ENCODE data around the gene HS3ST5. TPM values are rescaled to one million over a fixed set of nuclear protein-coding genes. Genes with fewer than 3 reads are reported as not detected.
A peak's percentile ranks its signal among the peaks of the same experiment; 100 is the strongest.
"Not testable (repeated sequence)": the region's sequence is repeated elsewhere in the genome, so short reads cannot be mapped to it uniquely, and the experiment has no call there.

Gene HS3ST5
- total RNA-seq, 1 donor from 2014 or later = under 0.01 TPM

- H3K36me3 ChIP-seq (ENCODE audit: control insufficient read depth in 3 of 3, insufficient read depth in 3 of 3, low read length in 3 of 3) = no peaks in the 10 kb centered on the region
- no peak overlapping the region for H3K9ac ChIP-seq (ENCODE audit: low read depth in 1 of 3, low read length in 3 of 3)
- H3K27me3 ChIP-seq (ENCODE audit: control insufficient read depth in 3 of 3, insufficient read depth in 3 of 3, low read length in 3 of 3) = no peaks in the 10 kb centered on the region
- H3K27ac ChIP-seq (ENCODE audit: low read depth, low read length) = no peak overlapping the region
- H3K4me1 ChIP-seq (ENCODE audit: control insufficient read depth in 3 of 3, insufficient read depth in 3 of 3, low read length in 3 of 3) = no peaks in the 10 kb centered on the region
- no peaks in the 10 kb centered on the region for H3K9me3 ChIP-seq (ENCODE audit: control insufficient read depth in 3 of 3, low read length in 3 of 3)
- no peak overlapping the region for H3K4me3 ChIP-seq (ENCODE audit: low read length in 3 of 3)
Observed at GRCh38 chr6:114258376-114258775, 84.4 kb downstream of the HS3ST5 start.

GRCh38 chr6:114253431-114253830, 89.4 kb downstream of the HS3ST5 start:
- Histone ChIP-seq H3K9ac (ENCODE audit: low read depth in 1 of 3, low read length in 3 of 3) (no peak overlapping the region), H3K4me1 (ENCODE audit: control insufficient read depth in 3 of 3, insufficient read depth in 3 of 3, low read length in 3 of 3) (no peaks in the 10 kb centered on the region), H3K4me3 (ENCODE audit: low read length in 3 of 3) (no peak overlapping the region), H3K27ac (ENCODE audit: low read depth, low read length) (no peak overlapping the region), H3K9me3 (ENCODE audit: control insufficient read depth in 3 of 3, low read length in 3 of 3) (no peaks in the 10 kb centered on the region), H3K27me3 (ENCODE audit: control insufficient read depth in 3 of 3, insufficient read depth in 3 of 3, low read length in 3 of 3) (no peaks in the 10 kb centered on the region), H3K36me3 (ENCODE audit: control insufficient read depth in 3 of 3, insufficient read depth in 3 of 3, low read length in 3 of 3) (no peaks in the 10 kb centered on the region)

GRCh38 chr6:114249522-114249921, 93.3 kb downstream of the HS3ST5 start:
- Histone ChIP-seq H3K4me1 (ENCODE audit: control insufficient read depth in 3 of 3, insufficient read depth in 3 of 3, low read length in 3 of 3) (no peaks in the 10 kb centered on the region), H3K9me3 (ENCODE audit: control insufficient read depth in 3 of 3, low read length in 3 of 3) (no peaks in the 10 kb centered on the region), H3K36me3 (ENCODE audit: control insufficient read depth in 3 of 3, insufficient read depth in 3 of 3, low read length in 3 of 3) (no peaks in the 10 kb centered on the region), H3K27ac (ENCODE audit: low read depth, low read length) (no peak overlapping the region), H3K4me3 (ENCODE audit: low read length in 3 of 3) (no peak overlapping the region), H3K27me3 (ENCODE audit: control insufficient read depth in 3 of 3, insufficient read depth in 3 of 3, low read length in 3 of 3) (no peaks in the 10 kb centered on the region), H3K9ac (ENCODE audit: low read depth in 1 of 3, low read length in 3 of 3) (no peak overlapping the region)

GRCh38 chr6:114247101-114247500, 95.7 kb downstream of the HS3ST5 start:
- no peaks in the 10 kb centered on the region for H3K9me3 ChIP-seq (ENCODE audit: control insufficient read depth in 3 of 3, low read length in 3 of 3)
- H3K27ac ChIP-seq (ENCODE audit: low read depth, low read length) = no peak overlapping the region
- H3K4me3 ChIP-seq (ENCODE audit: low read length in 3 of 3) = no peak overlapping the region
- no peaks in the 10 kb centered on the region for H3K36me3 ChIP-seq (ENCODE audit: control insufficient read depth in 3 of 3, insufficient read depth in 3 of 3, low read length in 3 of 3)
- H3K4me1 ChIP-seq (ENCODE audit: control insufficient read depth in 3 of 3, insufficient read depth in 3 of 3, low read length in 3 of 3) = no peaks in the 10 kb centered on the region
- H3K9ac ChIP-seq (ENCODE audit: low read depth in 1 of 3, low read length in 3 of 3) = no peak overlapping the region
- H3K27me3 ChIP-seq (ENCODE audit: control insufficient read depth in 3 of 3, insufficient read depth in 3 of 3, low read length in 3 of 3) = no peaks in the 10 kb centered on the region

DNA sequence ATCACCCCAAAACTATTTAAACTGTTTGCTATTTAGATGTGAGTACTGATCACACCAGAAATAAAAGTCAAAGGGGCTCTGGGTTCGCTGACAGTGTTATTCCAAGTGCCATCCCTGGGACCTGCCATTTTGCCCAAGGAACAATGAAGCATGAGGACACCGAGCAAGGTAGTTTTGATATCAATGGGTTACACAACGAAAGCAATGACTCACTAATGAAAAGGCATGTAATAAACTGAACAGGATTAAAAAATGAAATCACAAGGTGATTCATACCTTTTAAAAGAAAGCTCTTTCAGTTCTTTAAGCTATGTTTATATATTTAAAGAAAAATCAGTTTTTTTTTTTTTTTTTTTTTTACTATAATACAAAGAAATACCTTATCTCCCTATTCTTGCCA, 102.0 kb downstream of the HS3ST5 start:
- no peaks in the 10 kb centered on the region for H3K27me3 ChIP-seq (ENCODE audit: control insufficient read depth in 3 of 3, insufficient read depth in 3 of 3, low read length in 3 of 3)
- no peaks in the 10 kb centered on the region for H3K4me1 ChIP-seq (ENCODE audit: control insufficient read depth in 3 of 3, insufficient read depth in 3 of 3, low read length in 3 of 3)
- no peak overlapping the region for H3K4me3 ChIP-seq (ENCODE audit: low read length in 3 of 3)
- no peaks in the 10 kb centered on the region for H3K36me3 ChIP-seq (ENCODE audit: control insufficient read depth in 3 of 3, insufficient read depth in 3 of 3, low read length in 3 of 3)
- no peak overlapping the region for H3K9ac ChIP-seq (ENCODE audit: low read depth in 1 of 3, low read length in 3 of 3)
- H3K27ac ChIP-seq (ENCODE audit: low read depth, low read length) = no peak overlapping the region
- H3K9me3 ChIP-seq (ENCODE audit: control insufficient read depth in 3 of 3, low read length in 3 of 3) = no peaks in the 10 kb centered on the region

DNA sequence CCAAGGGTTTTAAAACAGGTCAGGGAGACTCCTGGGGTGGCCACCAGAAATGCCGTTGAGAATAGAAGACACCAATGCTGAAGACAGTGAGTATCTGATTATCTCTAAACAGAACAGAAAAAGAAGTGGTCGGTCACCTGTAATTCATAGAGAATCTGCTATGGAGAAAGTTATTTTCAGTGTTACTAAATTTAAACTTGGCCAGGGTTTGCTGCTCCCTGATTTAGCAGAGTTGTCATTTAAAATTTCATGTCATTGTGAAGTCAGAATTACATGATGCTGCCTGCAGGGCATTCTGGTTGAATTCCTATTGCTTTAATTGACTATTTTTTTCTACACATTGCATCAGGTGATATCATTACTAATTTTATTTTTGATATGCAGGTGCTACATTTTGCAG, 114.1 kb downstream of the HS3ST5 start:
- Histone ChIP-seq H3K27ac (ENCODE audit: low read depth, low read length) (peak overlapping the region; percentile 37), H3K4me3 (ENCODE audit: low read length in 3 of 3) (peak overlapping the region; percentile 15 to 72 (median 38)), H3K36me3 (ENCODE audit: control insufficient read depth in 3 of 3, insufficient read depth in 3 of 3, low read length in 3 of 3) (no peaks in the 10 kb centered on the region), H3K27me3 (ENCODE audit: control insufficient read depth in 3 of 3, insufficient read depth in 3 of 3, low read length in 3 of 3) (no peaks in the 10 kb centered on the region), H3K9me3 (ENCODE audit: control insufficient read depth in 3 of 3, low read length in 3 of 3) (no peaks in the 10 kb centered on the region), H3K9ac (ENCODE audit: low read depth in 1 of 3, low read length in 3 of 3) (peak overlapping the region; percentile 50 to 78 (median 54)), H3K4me1 (ENCODE audit: control insufficient read depth in 3 of 3, insufficient read depth in 3 of 3, low read length in 3 of 3) (peaks cover 0 to 3% (median 0%) of the 10 kb centered on the region in 3 donors)

DNA sequence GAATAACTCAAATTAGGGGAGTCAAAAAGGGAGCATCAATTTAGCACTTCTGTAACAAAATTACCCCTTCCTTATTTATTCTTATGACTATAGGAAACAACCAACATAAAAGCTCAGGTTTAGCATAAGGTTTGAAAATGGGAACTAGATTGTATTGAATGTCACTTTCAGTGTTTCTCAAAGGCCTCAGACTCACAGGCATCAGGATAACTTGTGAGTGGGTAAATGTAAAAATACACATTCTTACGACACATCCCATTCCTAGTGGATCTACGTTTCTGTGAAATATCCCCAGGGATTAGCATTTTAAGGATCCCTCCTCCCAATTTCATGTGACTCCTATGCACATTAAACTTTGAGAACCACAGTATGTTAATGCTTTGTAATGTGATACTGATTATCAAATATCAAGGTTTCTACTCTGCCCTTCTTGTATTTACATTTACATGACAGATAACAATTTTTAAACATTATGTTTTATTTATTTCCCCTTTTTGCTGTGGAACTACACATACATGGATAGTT, 114.8 kb downstream of the HS3ST5 start:
- no peaks in the 10 kb centered on the region for H3K9me3 ChIP-seq (ENCODE audit: control insufficient read depth in 3 of 3, low read length in 3 of 3)
- no peaks in the 10 kb centered on the region for H3K27me3 ChIP-seq (ENCODE audit: control insufficient read depth in 3 of 3, insufficient read depth in 3 of 3, low read length in 3 of 3)
- peak overlapping the region; percentile 15 to 72 (median 22) for H3K4me3 ChIP-seq (ENCODE audit: low read length in 3 of 3)
- H3K9ac ChIP-seq (ENCODE audit: low read depth in 1 of 3, low read length in 3 of 3) = peak overlapping the region; percentile 50 to 78 (median 54)
- peak overlapping the region; percentile 43 for H3K27ac ChIP-seq (ENCODE audit: low read depth, low read length)
- no peaks in the 10 kb centered on the region for H3K36me3 ChIP-seq (ENCODE audit: control insufficient read depth in 3 of 3, insufficient read depth in 3 of 3, low read length in 3 of 3)
- H3K4me1 ChIP-seq (ENCODE audit: control insufficient read depth in 3 of 3, insufficient read depth in 3 of 3, low read length in 3 of 3) = peaks cover 0 to 3% (median 0%) of the 10 kb centered on the region in 3 donors

DNA sequence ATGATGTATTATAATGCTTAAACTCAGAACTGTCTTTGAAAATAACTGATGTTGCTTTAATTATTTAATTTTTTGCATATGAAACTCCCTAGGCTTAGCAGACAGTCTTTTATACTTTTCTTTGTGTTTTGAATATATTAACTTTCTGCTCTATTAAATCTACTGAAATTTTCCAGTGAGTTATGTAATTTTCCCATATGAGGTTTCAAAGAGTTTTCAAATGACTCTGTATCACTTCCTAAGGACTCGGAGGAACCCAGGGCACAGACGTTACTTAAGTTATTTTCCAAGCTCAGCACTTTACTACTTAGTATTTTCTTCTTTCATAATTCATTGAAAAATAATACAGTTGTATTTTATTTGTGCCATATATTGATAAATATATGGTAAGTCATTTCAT, 122.6 kb downstream of the HS3ST5 start:
- H3K36me3 ChIP-seq (ENCODE audit: control insufficient read depth in 3 of 3, insufficient read depth in 3 of 3, low read length in 3 of 3) = no peaks in the 10 kb centered on the region
- H3K9me3 ChIP-seq (ENCODE audit: control insufficient read depth in 3 of 3, low read length in 3 of 3) = no peaks in the 10 kb centered on the region
- peaks cover 0 to 17% (median 0%) of the 10 kb centered on the region in 3 donors for H3K4me1 ChIP-seq (ENCODE audit: control insufficient read depth in 3 of 3, insufficient read depth in 3 of 3, low read length in 3 of 3)
- peak overlapping the region; percentile 36 for H3K27ac ChIP-seq (ENCODE audit: low read depth, low read length)
- H3K27me3 ChIP-seq (ENCODE audit: control insufficient read depth in 3 of 3, insufficient read depth in 3 of 3, low read length in 3 of 3) = no peaks in the 10 kb centered on the region
- H3K4me3 ChIP-seq (ENCODE audit: low read length in 3 of 3) = no peak overlapping the region
- no peak overlapping the region for H3K9ac ChIP-seq (ENCODE audit: low read depth in 1 of 3, low read length in 3 of 3)

GRCh38 chr6:114218437-114219340, 124.1 kb downstream of the HS3ST5 start:
- Histone ChIP-seq H3K27ac (ENCODE audit: low read depth, low read length) (peak overlapping the region; percentile 78), H3K9ac (ENCODE audit: low read depth in 1 of 3, low read length in 3 of 3) (peak overlapping the region in 1 of 3 donors; percentile 20), H3K9me3 (ENCODE audit: control insufficient read depth in 3 of 3, low read length in 3 of 3) (no peaks in the 10 kb centered on the region), H3K36me3 (ENCODE audit: control insufficient read depth in 3 of 3, insufficient read depth in 3 of 3, low read length in 3 of 3) (no peaks in the 10 kb centered on the region), H3K4me3 (ENCODE audit: low read length in 3 of 3) (no peak overlapping the region), H3K27me3 (ENCODE audit: control insufficient read depth in 3 of 3, insufficient read depth in 3 of 3, low read length in 3 of 3) (no peaks in the 10 kb centered on the region), H3K4me1 (ENCODE audit: control insufficient read depth in 3 of 3, insufficient read depth in 3 of 3, low read length in 3 of 3) (peaks cover 0 to 17% (median 0%) of the 10 kb centered on the region in 3 donors)

DNA sequence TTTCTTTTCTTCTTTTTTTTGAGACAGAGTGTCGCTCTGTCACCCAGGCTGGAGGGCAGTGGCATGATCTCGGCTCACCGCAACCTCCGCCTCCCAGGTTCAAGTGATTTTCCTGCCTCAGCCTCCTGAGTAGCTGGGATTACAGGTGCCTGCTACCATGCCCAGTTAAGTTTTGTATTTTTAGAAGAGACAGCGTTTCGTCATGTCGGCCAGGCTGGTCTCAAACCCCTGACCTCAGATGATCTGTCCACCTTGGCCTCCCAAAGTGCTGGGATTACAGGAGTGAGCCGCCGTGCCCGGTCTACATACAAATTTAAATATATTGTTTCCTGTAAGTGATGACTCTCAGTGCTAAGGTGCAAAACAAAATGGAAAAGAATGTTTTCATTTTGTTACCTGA, 124.8 kb downstream of the HS3ST5 start:
- H3K27ac ChIP-seq (ENCODE audit: low read depth, low read length) = peak overlapping the region; percentile 78
- not testable (repeated sequence) for H3K27me3 ChIP-seq (ENCODE audit: control insufficient read depth in 3 of 3, insufficient read depth in 3 of 3, low read length in 3 of 3)

More for the DNA sequence above, 124.8 kb downstream of the HS3ST5 start:
- Histone ChIP-seq H3K9ac (ENCODE audit: low read depth in 1 of 3, low read length in 3 of 3) (peak overlapping the region in 1 of 3 donors; percentile 20), H3K4me3 (ENCODE audit: low read length in 3 of 3) (peak overlapping the region in 1 of 3 donors; percentile 1), H3K4me1 (ENCODE audit: control insufficient read depth in 3 of 3, insufficient read depth in 3 of 3, low read length in 3 of 3) (peaks cover 0 to 17% (median 0%) of the 10 kb centered on the region in 3 donors)
- not testable (repeated sequence) for H3K36me3 ChIP-seq (ENCODE audit: control insufficient read depth in 3 of 3, insufficient read depth in 3 of 3, low read length in 3 of 3); H3K9me3 ChIP-seq (ENCODE audit: control insufficient read depth in 3 of 3, low read length in 3 of 3)
